Measurements from ENCODE around the gene THOP1.

GRCh38 chr19:2759362-2759761 lies 25.9 kb upstream of the THOP1 start:
- TF ChIP-seq CTCF (IDR thresholded peaks at IDR 0.05): no peak
- TF ChIP-seq POLR2A (IDR thresholded peaks at IDR 0.05): no peak
